ENCODE data around the gene MBD2.

The MBD2 gene

DNA sequence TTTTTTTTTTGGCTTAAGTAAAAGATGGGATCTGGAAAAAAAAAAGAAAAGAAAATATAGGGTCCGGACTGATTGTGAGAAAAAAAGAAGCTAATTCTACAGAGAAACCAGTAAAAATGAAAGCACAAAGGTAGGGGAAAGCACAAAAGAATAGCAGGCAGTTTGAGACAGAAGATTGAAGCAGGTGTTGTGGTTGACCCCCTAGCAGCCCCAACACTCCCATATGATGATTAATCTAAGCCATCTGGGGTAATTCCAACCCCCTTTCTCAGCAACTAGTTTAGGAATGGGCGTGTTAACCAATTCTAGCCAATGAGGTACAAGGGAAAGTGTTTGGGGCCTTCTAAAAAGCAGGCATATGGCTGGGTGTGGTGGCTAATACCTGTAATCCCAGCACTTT lies 77.0 kb downstream of the MBD2 start:
- DNase-seq (ENCODE audit: low read depth) = no peak
- TF ChIP-seq, protein P1, sequence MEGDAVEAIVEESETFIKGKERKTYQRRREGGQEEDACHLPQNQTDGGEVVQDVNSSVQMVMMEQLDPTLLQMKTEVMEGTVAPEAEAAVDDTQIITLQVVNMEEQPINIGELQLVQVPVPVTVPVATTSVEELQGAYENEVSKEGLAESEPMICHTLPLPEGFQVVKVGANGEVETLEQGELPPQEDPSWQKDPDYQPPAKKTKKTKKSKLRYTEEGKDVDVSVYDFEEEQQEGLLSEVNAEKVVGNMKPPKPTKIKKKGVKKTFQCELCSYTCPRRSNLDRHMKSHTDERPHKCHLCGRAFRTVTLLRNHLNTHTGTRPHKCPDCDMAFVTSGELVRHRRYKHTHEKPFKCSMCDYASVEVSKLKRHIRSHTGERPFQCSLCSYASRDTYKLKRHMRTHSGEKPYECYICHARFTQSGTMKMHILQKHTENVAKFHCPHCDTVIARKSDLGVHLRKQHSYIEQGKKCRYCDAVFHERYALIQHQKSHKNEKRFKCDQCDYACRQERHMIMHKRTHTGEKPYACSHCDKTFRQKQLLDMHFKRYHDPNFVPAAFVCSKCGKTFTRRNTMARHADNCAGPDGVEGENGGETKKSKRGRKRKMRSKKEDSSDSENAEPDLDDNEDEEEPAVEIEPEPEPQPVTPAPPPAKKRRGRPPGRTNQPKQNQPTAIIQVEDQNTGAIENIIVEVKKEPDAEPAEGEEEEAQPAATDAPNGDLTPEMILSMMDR (IDR thresholded peaks at IDR 0.05; ENCODE audit: low read depth, low read length) = no peak
- TF ChIP-seq MYC (IDR thresholded peaks at IDR 0.05; ENCODE audit: low read depth, low read length) (no peak), POLR2A (IDR thresholded peaks at IDR 0.05; ENCODE audit: extremely low read depth, insufficient read length) (no peak)
- TF ChIP-seq, protein P2, sequence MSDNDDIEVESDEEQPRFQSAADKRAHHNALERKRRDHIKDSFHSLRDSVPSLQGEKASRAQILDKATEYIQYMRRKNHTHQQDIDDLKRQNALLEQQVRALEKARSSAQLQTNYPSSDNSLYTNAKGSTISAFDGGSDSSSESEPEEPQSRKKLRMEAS (IDR thresholded peaks at IDR 0.05; ENCODE audit: low read depth, low read length) = no peak
- no peak overlapping the region for H3K4me3 ChIP-seq (ENCODE audit: low read depth, low read length)

DNA sequence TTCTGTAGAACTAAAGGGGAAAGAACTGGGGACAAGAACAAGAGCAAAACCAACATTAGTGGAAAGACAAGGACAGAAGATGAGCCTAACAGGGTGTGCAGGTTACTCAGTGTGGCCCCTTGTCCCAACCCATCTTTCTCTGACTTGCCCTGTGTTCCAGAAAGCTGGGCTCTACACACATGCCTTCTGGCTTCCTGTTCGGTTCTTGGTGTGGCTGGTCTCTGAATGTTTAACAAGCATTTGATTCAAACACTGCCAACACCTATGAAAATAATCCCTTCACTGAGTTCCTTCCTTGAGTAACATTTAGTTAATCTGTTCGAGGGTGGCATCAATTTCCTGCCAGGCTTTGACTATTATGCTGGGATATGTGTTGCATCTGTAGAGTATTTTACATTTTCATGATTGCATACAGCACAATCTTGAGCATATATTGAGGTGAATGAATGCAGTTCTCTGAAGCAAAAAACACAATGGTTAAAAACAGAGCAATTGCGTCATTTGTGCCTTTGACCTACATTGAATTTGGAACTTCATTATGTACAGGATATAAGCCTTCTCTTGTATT lies 83.3 kb downstream of the MBD2 start:
- no peak overlapping the region for H3K4me3 ChIP-seq (ENCODE audit: low read depth, low read length)
- TF ChIP-seq, protein P1 (IDR thresholded peaks at IDR 0.05; ENCODE audit: low read depth, low read length) = no peak
- TF ChIP-seq MYC (IDR thresholded peaks at IDR 0.05; ENCODE audit: low read depth, low read length) (no peak), POLR2A (IDR thresholded peaks at IDR 0.05; ENCODE audit: extremely low read depth, insufficient read length) (no peak)
- TF ChIP-seq, protein P2 (IDR thresholded peaks at IDR 0.05; ENCODE audit: low read depth, low read length) = no peak
- DNase-seq (ENCODE audit: low read depth) = no peak

DNA sequence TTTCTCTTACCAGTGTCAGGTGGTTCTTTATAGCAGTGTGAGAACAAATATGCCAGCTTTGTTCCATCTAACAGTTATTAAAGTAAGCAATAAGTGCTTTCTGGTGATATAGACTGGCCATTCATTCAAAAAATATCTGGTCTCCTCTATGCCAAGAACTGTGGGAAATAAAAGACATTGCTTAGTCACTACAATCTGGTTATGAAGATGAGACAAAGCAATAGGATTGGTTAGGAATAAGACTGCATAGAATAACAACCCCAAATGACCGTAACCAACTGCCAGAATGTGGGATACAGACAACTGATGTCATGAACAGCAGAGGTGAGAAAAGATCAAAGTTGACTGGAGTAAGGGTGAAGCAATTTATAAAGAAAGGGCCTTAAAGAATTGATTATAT lies 83.8 kb downstream of the MBD2 start:
- no peak for DNase-seq (ENCODE audit: low read depth)
- no peak overlapping the region for H3K4me3 ChIP-seq (ENCODE audit: low read depth, low read length)
- TF ChIP-seq, protein P1 (IDR thresholded peaks at IDR 0.05; ENCODE audit: low read depth, low read length) = no peak
- TF ChIP-seq, protein P2 (IDR thresholded peaks at IDR 0.05; ENCODE audit: low read depth, low read length) = no peak
- TF ChIP-seq POLR2A (IDR thresholded peaks at IDR 0.05; ENCODE audit: extremely low read depth, insufficient read length) (no peak), MYC (IDR thresholded peaks at IDR 0.05; ENCODE audit: low read depth, low read length) (no peak)

DNA sequence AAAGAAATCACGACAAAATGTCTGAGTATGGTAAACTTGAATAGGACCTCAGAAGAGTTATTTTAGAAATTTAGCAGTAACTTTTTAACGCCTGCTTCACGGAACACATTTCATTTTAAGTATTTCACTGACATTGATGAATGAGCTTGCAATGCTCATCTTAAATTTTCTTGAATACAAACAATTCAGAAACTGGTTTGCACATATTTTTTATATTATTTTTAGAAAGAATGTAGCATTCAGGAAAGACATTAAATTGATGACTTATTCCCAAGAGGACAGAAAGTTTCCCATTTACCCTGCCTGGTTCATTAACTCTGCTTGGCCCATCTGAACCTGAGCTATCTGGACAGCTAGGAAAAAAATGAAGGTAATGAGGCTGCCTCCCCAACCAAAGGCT lies 89.3 kb downstream of the MBD2 start:
- TF ChIP-seq, protein P2 (IDR thresholded peaks at IDR 0.05; ENCODE audit: low read depth, low read length) = no peak
- TF ChIP-seq, protein P1 (IDR thresholded peaks at IDR 0.05; ENCODE audit: low read depth, low read length) = no peak
- TF ChIP-seq MYC (IDR thresholded peaks at IDR 0.05; ENCODE audit: low read depth, low read length) (no peak), POLR2A (IDR thresholded peaks at IDR 0.05; ENCODE audit: extremely low read depth, insufficient read length) (no peak)
- no peak overlapping the region for H3K4me3 ChIP-seq (ENCODE audit: low read depth, low read length)
- no peak for DNase-seq (ENCODE audit: low read depth)

DNA sequence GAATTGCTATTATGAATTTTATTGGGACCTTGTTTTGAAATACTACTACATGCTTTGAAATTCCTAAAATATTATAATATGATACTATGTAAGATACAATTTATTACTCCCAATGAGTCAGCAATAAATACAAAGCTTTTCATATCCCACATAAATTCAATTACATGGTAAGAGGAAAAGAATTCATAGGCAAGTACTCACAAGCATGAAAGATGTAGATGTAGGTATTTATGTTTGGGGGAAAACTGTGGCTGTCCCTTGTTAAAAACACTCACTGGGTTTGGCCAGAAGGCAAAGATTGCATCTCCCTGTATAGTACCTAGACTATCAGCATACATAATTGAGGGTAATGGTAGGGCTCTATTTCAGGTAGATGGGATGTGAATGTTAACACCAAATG lies 90.4 kb downstream of the MBD2 start:
- no peak for DNase-seq (ENCODE audit: low read depth)
- H3K4me3 ChIP-seq (ENCODE audit: low read depth, low read length) = no peak overlapping the region
- TF ChIP-seq MYC (IDR thresholded peaks at IDR 0.05; ENCODE audit: low read depth, low read length) (no peak), POLR2A (IDR thresholded peaks at IDR 0.05; ENCODE audit: extremely low read depth, insufficient read length) (no peak)
- TF ChIP-seq, protein P2 (IDR thresholded peaks at IDR 0.05; ENCODE audit: low read depth, low read length) = no peak
- TF ChIP-seq, protein P1 (IDR thresholded peaks at IDR 0.05; ENCODE audit: low read depth, low read length) = no peak

Data from NB4 (cell line).